HepG2 (cell line): ENCODE data around the gene SLC7A8. TPM values are rescaled to one million over a fixed set of nuclear protein-coding genes. Genes with fewer than 3 reads are reported as not detected.

ENCODE experiments used
- ATAC-seq: fragments of 200-7000 bp; cut with Tn5 transposase; 3 replicates; pipeline ENCODE4 v1.9.1; 2020; ENCODE audit warnings: mild to moderate bottlenecking, moderate library complexity
- BruUV-seq: library from RNA; stranded (reverse); fragments of 400-500 nt; replicated peaks from 2 replicates; lab custom pipeline; 2021; lab: Mats Ljungman, UMichigan
- CTCF ChIA-PET: fragments of 300-600 bp; formaldehyde crosslinking; extraction: SDS; loops from one replicate; lab custom pipeline; 2021; ENCODE audit warnings: low total read pairs, inconsistent platforms, low intra/inter-chr PET ratio; lab: Yijun Ruan, JAX
- POLR2A ChIA-PET: fragments of 350-600 bp; sonication (Branson Sonifier 250); formaldehyde crosslinking; loops from one replicate; lab custom pipeline; 2020; ENCODE audit warnings: antibody characterized with exemption, inconsistent platforms; lab: Yijun Ruan, JAX
- DNase-seq: peaks from one replicate; pipeline ENCODE4 v3.0.0-alpha.2; 2015; ENCODE audit warnings: low spot score
- FAIRE-seq: peaks from 3 replicates; lab custom pipeline; 2011; peaks lifted over from hg19 to GRCh38; lab: Jason Lieb, UNC
- H2AFZ ChIP-seq: one replicate; pipeline ENCODE4 v1.6.1; 2011; ENCODE audit warnings: low read length, inconsistent platforms
- H3K27ac ChIP-seq: fragments of 300-600 bp; 3 replicates; pipeline ENCODE4 v1.8.0; 2011; ENCODE audit warnings: mixed run types, mild to moderate bottlenecking, mixed read lengths, low read length, inconsistent platforms; ENCODE audit not compliant: insufficient read depth; ENCODE audit errors: extremely low read length
- H3K27me3 ChIP-seq, 2 experiments: fragments of 200-600 bp in 1 of 2; 2 replicates in 1 of 2; 3 replicates in 1 of 2; pipeline versions ENCODE4 v1.6.0 to v1.8.0; 2011; ENCODE audit warnings: low read length in 2 of 2, mild to moderate bottlenecking in 2 of 2, moderate library complexity in 2 of 2, inconsistent platforms in 1 of 2; ENCODE audit not compliant: insufficient read depth in 2 of 2, control insufficient read depth in 1 of 2
- H3K36me3 ChIP-seq, 2 experiments: fragments of 200-600 bp in 1 of 2; replicated peaks in 1 of 2; 2 replicates in 1 of 2; 3 replicates in 1 of 2; pipeline versions ENCODE4 v1.5.1 to v1.8.0; 2011; ENCODE audit warnings: low read length in 2 of 2, inconsistent platforms in 1 of 2; ENCODE audit not compliant: insufficient read depth in 2 of 2, control insufficient read depth in 1 of 2
- H3K4me1 ChIP-seq: 2 replicates; pipeline ENCODE4 v1.5.1; 2012; ENCODE audit warnings: low read length, inconsistent platforms; ENCODE audit not compliant: insufficient read depth
- H3K4me2 ChIP-seq: 2 replicates; pipeline ENCODE4 v1.6.0; 2011; ENCODE audit warnings: low read depth, low read length, inconsistent platforms
- H3K4me3 ChIP-seq, 3 experiments: fragments of 200-600 bp in 1 of 3; sonication (generic), shearing (Covaris generic) in 1 of 3; replicated peaks in 1 of 3; 2 replicates each; pipeline ENCODE4 v1.5.1; 2011 to 2016; ENCODE audit warnings: low read length in 3 of 3, inconsistent platforms in 2 of 3, low read depth in 2 of 3, mild to moderate bottlenecking in 2 of 3, control low read depth in 1 of 3, mixed read lengths in 1 of 3; ENCODE audit not compliant: insufficient read depth in 1 of 3
- H3K79me2 ChIP-seq: one replicate; pipeline ENCODE4 v1.6.1; 2011; ENCODE audit warnings: low read length, inconsistent platforms; ENCODE audit not compliant: insufficient read depth
- H3K9ac ChIP-seq: 2 replicates; pipeline ENCODE4 v1.6.0; 2011; ENCODE audit warnings: mild to moderate bottlenecking, low read depth, low read length, inconsistent platforms; ENCODE audit not compliant: insufficient read depth
- H3K9me3 ChIP-seq: 2 replicates; pipeline ENCODE4 v1.5.1; 2012; ENCODE audit warnings: mild to moderate bottlenecking, low read length
- H4K20me1 ChIP-seq: 2 replicates; pipeline ENCODE4 v1.6.0; 2011; ENCODE audit warnings: inconsistent platforms, mild to moderate bottlenecking, low read length, moderate library complexity; ENCODE audit not compliant: insufficient read depth
- ATF5 ChIP-seq: sonication (generic); formaldehyde crosslinking; IDR thresholded peaks from 2 replicates; pipeline ENCODE4 v1.4.0; 2020; ENCODE audit warnings: mild to moderate bottlenecking, low read depth, missing genetic modification reagents
- ATF7-NPFF ChIP-seq: sonication (generic); formaldehyde crosslinking; IDR thresholded peaks from 2 replicates; pipeline ENCODE4 v1.8.1; 2023; ENCODE audit warnings: mild to moderate bottlenecking, low read depth, missing genetic modification reagents, moderate library complexity
- BCL6 ChIP-seq: IDR thresholded peaks from 2 replicates; pipeline ENCODE4 v1.6.1; 2016; ENCODE audit warnings: missing genetic modification reagents, missing compliant biosample characterization
- ETV5 ChIP-seq: IDR thresholded peaks from 2 replicates; pipeline ENCODE4 v1.6.1; 2018; ENCODE audit warnings: missing biosample characterization, missing genetic modification reagents, inconsistent platforms, borderline replicate concordance
- FOXM1 ChIP-seq: sonication (generic); formaldehyde crosslinking; IDR thresholded peaks from 2 replicates; pipeline ENCODE4 v1.5.0; 2020; ENCODE audit warnings: missing genetic modification reagents
- MYC ChIP-seq: sonication (generic); formaldehyde crosslinking; IDR thresholded peaks from 2 replicates; pipeline ENCODE4 v1.9.0; 2021; ENCODE audit warnings: missing genetic modification reagents, borderline replicate concordance
- NFE2 ChIP-seq: sonication (generic); formaldehyde crosslinking; IDR thresholded peaks from 2 replicates; pipeline ENCODE4 v1.4.0; 2020; ENCODE audit warnings: missing genetic modification reagents
- PHF21A ChIP-seq: sonication (generic); formaldehyde crosslinking; IDR thresholded peaks from 2 replicates; pipeline ENCODE4 v1.5.0; 2020; ENCODE audit warnings: mild to moderate bottlenecking, missing genetic modification reagents
- RAD51 ChIP-seq: fragments of 450-650 bp; IDR thresholded peaks from 2 replicates; pipeline ENCODE4 v1.6.1; 2016; ENCODE audit warnings: borderline replicate concordance
- RFXAP ChIP-seq: sonication (generic); formaldehyde crosslinking; IDR thresholded peaks from 2 replicates; pipeline ENCODE4 v1.4.0; 2020; ENCODE audit warnings: missing genetic modification reagents, borderline replicate concordance
- RNF219 ChIP-seq: sonication (generic); formaldehyde crosslinking; IDR thresholded peaks from 2 replicates; pipeline ENCODE4 v1.5.0; 2020; ENCODE audit warnings: mild to moderate bottlenecking, missing genetic modification reagents
- SPEN ChIP-seq: sonication (generic); formaldehyde crosslinking; IDR thresholded peaks from 2 replicates; pipeline ENCODE4 v1.5.1; 2020; ENCODE audit warnings: low read depth, mild to moderate bottlenecking, missing genetic modification reagents
- TEAD2 ChIP-seq: sonication (generic); formaldehyde crosslinking; IDR thresholded peaks from 2 replicates; pipeline ENCODE4 v1.9.0; 2021; ENCODE audit warnings: missing genetic modification reagents
- YEATS4 ChIP-seq: sonication (generic); formaldehyde crosslinking; IDR thresholded peaks from 2 replicates; pipeline ENCODE4 v1.4.0; 2020; ENCODE audit warnings: missing genetic modification reagents, borderline replicate concordance
- ZFX ChIP-seq: sonication (generic); formaldehyde crosslinking; IDR thresholded peaks from 2 replicates; pipeline ENCODE4 v1.4.0; 2020; ENCODE audit warnings: mild to moderate bottlenecking, low read depth, missing genetic modification reagents, moderate library complexity
- ZNF562 ChIP-seq: sonication (generic); formaldehyde crosslinking; IDR thresholded peaks from 2 replicates; pipeline ENCODE4 v1.8.0; 2022; ENCODE audit warnings: missing genetic modification reagents, borderline replicate concordance
- ZNF598 ChIP-seq: sonication (generic); formaldehyde crosslinking; IDR thresholded peaks from 2 replicates; pipeline ENCODE4 v1.5.1; 2020; ENCODE audit warnings: mild to moderate bottlenecking, missing genetic modification reagents, borderline replicate concordance
- ZNF607 ChIP-seq: sonication (generic); formaldehyde crosslinking; IDR thresholded peaks from 2 replicates; pipeline ENCODE4 v1.5.1; 2020; ENCODE audit warnings: missing genetic modification reagents, mild to moderate bottlenecking, borderline replicate concordance
- WGBS: methylation state at CpG from one replicate; pipeline ENCODE4 v1.1.6; 2017; ENCODE audit warnings: low lambda C conversion rate; 5-methylcytosine and 5-hydroxymethylcytosine counted together
- in situ Hi-C: cut with HindIII; loops from 2 replicates; pipeline ENCODE4 v1.10.0; 2017; ENCODE audit warnings: low pct_unique_long_range_greater_than_20kb; ENCODE audit not compliant: extremely low pct_ligation_motif_present
- intact Hi-C: fragments of 100-400 bp; cut with micrococcal nuclease; formaldehyde crosslinking; loops from one replicate; pipeline ENCODE4 v1.10.0; 2022; ENCODE audit not compliant: unreplicated experiment
- polyA plus RNA-seq, 8 experiments: library from polyadenylated mRNA; depleted of rRNA in 3 of 8; stranded (reverse) in 7 of 8; unstranded in 1 of 8; fragments of >200 nt; fragmentation: Illumina TruSeq in 4 of 8; extraction: Trizol in 4 of 8; gene quantifications; 2 replicates each; pipeline versions ENCODE4 v1.2.1 to v1.2.3, GENCODE V29; 2011 to 2016; ENCODE audit warnings: low read depth in 4 of 8, missing spikeins in 1 of 8, mixed read lengths in 1 of 8; ENCODE audit not compliant: insufficient read depth in 1 of 8
- total RNA-seq, 5 experiments: library from RNA; depleted of rRNA; stranded (reverse); fragments of >200 nt; fragmentation: Illumina TruSeq; extraction: Trizol; gene quantifications; 2 replicates each; pipeline ENCODE4 v1.2.3, GENCODE V29; 2016; ENCODE audit warnings: low read depth in 1 of 5

Gene SLC7A8
- total and polyA plus RNA-seq, 2 of the 13 experiments (the other 11 are each of a cell fraction or from before 2014, with no cell fraction given) = 0.25 TPM; not detected in 1

- TF ChIP-seq ATF7-NPFF = 0 out of 2 replicates have a peak, but pooled peaks have one; percentile 42
- TF ChIP-seq ZNF562 = no peak
- no peak for TF ChIP-seq ATF5 (CRISPR knock-in tag)
- TF ChIP-seq, all 625 proteins: peak for 10
Measured at GRCh38 chr14:23119363-23120327, 63.8 kb downstream of the SLC7A8 start (continued).

GRCh38 chr14:23118506-23119362 is 64.7 kb downstream of the SLC7A8 start, which contains the start of gene CEBPE:
Gene CEBPE, minus strand, starts transcription at chr14:23119255. Its CDS starts 164 bp downstream, at chr14:23119091.
- Histone ChIP-seq H3K27me3 (peaks cover 52 to 94% of the 10 kb centered on the region in 2 experiments), H3K9me3 (no peaks in the 10 kb centered on the region), H3K4me3 (peak within 1 kb of the TSS; percentile 2 to 63 (median 14); a peak in 3 of 6 replicates), H4K20me1 (no peaks in the 10 kb centered on the region), H3K9ac (peak within 1 kb of the TSS; percentile 19; the same call in 1 of the 2 replicates), H3K4me1 (peaks cover 41% of the 10 kb centered on the region), H3K36me3 (no peaks in the 10 kb centered on the region), H3K79me2 (no peaks in the 10 kb centered on the region), H3K4me2 (peak within 1 kb of the TSS; percentile 64), H2AFZ (no peak within 1 kb of the TSS), H3K27ac (no peak within 1 kb of the TSS)
- ChIA-PET POLR2A (interaction anchor here (2.2 kb wide), 1 partner anchor 23 kb away, joined by 17 read pairs; the partner anchor contains the start of genes ACIN1 and C14orf119), CTCF (interaction anchor here (1.2 to 9.6 kb wide), 2 partner anchors 47 to 66 kb away, joined by 3 to 493 read pairs; partner anchors contain the start of gene SLC7A8)
- in situ Hi-C loops (no loop called here), intact Hi-C loops (no loop called here)
- BruUV-seq = no TSS peak
- ATAC-seq (peak; percentile 20), DNase-seq (no peak), FAIRE-seq (no peak)
- WGBS = 20% methylated on average over 32 of the region's 32 CpGs
- TF ChIP-seq NFE2 (CRISPR knock-in tag) (no peak), ZNF598 (CRISPR knock-in tag) (peak; percentile 62; the same call in 1 of the 2 replicates), RAD51 (no peak), FOXM1 (CRISPR knock-in tag) (no peak), TEAD2 (CRISPR knock-in tag) (0 out of 2 replicates have a peak, but pooled peaks have one; percentile 11), ETV5 (CRISPR knock-in tag) (peak; percentile 36), PHF21A (no peak), ZFX (CRISPR knock-in tag) (peak; percentile 46; the same call in 1 of the 2 replicates), YEATS4 (CRISPR knock-in tag) (no peak), RFXAP (CRISPR knock-in tag) (no peak), SPEN (CRISPR knock-in tag) (peak; percentile 54), RNF219 (CRISPR knock-in tag) (no peak), MYC (CRISPR knock-in tag) (peak; percentile 36; the same call in 1 of the 2 replicates), BCL6 (CRISPR knock-in tag) (no peak), ZNF607 (CRISPR knock-in tag) (no peak)
